NCI-H510A treated with DMSO at 0.1 percent for 48 hours (cell line): ENCODE data around the gene SLC16A3.
"Not testable (repeated sequence)": the region's sequence is repeated elsewhere in the genome, so short reads cannot be mapped to it uniquely, and the experiment has no call there.

Experiments
- DNase-seq: peaks from one replicate; lab custom pipeline; 2025; lab: John Stamatoyannopoulos, UW

Gene SLC16A3

GRCh38 chr17:82228842-82229697, at the start of gene SLC16A3:
Gene SLC16A3, plus strand, starts transcription at chr17:82229042. Its CDS starts 6,967 bp downstream, at chr17:82236009.
- no peak for DNase-seq

GRCh38 chr17:82179412-82179811, 49.4 kb upstream of the SLC16A3 start:
- no peak for DNase-seq

- no peak for DNase-seq
Observed at GRCh38 chr17:82179946-82180475, 48.8 kb upstream of the SLC16A3 start.

DNA sequence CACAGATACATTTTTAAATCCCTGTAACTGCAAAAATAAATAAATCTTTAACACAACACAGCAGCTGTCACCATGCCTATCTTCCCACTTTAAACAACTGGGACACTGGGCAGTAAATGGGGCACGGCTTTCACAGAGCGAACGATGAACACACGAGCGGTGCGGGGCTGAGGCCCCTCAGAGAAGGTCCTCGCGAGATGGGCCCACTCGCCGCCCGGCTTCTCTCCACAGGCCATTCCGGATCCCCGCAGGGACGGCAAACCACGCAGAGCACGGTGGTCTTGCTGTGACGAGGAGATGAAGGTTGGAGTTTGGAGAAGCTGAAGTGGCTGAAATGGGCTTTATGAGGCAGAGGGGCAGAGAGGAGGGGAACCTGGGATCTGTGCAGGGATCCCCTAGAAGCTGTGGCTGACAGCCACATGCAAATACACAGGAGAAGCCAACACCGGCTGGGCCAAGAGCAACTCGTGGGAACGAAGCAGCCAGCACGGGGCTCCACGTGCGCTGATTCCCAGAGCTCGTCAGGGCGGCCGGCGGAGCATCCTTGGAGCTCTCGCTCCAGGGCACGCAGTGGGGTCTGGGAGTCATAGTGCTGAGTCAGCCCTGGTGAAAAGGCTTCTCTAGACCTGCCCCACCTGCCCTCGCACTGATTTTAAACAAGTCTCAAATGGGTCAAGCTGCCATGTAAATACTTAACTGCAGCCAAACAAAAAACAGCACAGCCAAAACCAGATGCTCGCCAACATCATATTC, 47.9 kb upstream of the SLC16A3 start:
- no peak for DNase-seq

DNA sequence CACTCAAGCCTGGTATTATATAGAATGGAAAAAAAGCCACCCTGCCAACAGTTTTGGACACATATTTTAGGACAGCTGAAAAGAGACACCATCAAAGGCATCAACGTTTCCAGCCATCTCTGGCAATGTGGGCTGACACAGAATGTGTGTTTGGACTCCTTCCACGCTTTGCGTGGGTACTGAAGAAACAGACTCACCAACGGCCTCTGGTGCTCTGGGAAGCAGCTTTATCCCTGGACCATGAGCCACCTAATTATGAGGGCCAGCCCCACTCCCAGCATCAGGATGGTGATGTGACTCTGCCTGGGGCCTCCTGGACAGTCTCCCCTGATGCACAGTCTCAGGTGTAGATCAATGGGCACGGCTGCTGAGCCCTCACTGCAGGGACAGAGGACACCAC, 44.1 kb upstream of the SLC16A3 start:
- DNase-seq: no peak

DNA sequence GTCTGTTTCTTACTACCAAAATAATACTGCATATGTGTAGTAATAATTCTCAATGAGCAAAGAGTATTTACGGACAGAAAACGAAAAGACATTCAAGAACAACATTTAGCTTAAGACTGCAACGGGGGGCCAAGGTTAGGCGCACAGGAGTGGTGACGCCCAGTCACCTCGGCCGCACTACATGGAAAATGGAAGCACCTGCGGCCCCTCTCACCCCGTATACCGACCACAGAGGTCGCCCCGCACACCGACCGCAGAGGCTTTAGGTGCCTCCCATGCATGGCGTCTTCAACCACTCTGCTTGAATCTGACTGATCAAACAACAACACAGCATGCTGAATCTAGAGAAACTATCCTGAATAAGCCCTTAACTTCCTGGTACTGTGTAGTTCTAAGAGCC, 42.6 kb upstream of the SLC16A3 start:
- DNase-seq: no peak

DNA sequence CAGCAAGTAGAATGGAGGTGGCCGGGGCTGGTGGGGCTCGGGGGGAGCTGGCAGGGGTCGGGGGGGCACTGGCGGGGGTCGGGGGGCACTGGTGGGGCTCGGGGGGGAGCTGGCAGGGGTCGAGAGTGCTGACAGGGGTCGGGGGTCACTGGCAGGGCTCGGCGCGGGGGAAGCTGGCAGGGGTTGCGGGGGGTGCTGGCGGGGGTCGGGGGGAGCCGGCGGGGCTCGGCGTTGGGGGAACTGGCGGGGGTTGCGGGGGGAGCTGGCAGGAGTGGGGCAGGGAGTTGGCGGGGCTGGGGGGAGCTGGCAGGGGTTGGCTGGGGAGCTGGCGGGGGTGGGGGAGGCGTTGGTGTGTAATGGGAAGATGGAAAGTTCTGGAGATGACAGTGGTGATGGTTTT, 41.3 kb upstream of the SLC16A3 start:
- no peak for DNase-seq

DNA sequence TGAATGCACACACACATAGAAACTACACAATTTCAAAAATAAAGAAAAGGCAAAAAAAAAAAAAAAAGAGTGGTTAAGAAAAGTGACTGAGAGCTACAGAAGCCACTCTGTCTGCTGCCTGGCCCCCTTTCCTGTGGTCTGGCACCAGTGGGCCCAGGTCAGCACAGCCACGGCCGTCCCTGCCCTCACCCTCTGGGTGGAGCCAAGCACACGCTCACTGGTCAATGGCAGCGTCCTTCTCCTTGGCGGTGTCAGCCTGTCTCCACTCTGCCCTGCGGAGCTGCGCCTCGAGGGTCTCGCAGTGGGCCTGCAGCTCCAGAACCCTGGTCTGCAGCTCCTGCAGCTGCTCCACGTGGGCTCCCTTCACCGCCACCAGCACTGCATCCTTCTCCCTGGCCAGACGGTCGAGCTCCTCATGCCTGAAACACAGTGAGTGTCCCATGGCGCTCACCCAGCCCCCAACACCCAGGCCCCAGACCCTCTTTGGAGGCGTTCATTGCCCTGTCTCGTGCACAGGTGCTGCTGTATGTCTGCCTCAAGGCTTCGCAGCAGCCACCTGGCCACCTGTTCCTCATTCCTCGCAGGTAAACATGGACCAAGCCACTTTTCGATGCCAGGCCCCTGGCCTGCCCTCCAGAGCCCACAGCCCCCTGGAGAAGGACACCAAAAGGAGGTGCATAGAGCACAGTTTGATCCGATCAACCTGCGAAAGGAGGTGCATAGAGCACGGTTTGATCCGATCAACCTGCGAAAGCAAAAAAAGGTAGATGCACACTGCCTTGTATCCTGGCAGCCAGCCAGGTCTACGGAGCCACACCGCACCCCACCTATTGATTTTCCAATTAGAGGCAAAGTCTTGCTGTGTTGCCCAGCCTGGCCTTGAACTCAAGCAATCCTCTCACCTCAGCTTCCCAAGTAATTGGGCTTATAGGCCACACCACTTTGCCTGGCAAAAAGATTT, 40.6 kb upstream of the SLC16A3 start:
- peak; percentile 6 for DNase-seq

DNA sequence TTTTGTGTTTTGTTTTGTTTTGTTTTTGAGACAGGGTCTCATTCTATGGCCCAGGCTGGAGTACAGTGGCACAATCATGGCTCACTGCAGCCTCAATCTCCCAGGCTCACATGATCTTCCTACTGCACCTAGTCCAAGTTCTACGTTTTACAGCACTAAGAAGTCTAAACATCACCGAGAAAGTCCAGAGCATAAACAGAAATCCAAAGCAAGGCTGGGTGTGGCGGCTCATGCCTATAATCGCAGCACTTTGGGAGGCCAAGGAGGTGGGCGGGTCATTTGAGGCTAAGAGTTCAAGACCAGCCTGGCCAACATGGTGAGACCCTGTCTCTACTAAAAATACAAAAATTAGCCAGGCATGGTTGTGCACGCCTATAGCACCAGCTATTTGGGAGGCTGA, 35.8 kb upstream of the SLC16A3 start:
- DNase-seq: not testable (repeated sequence)

DNA sequence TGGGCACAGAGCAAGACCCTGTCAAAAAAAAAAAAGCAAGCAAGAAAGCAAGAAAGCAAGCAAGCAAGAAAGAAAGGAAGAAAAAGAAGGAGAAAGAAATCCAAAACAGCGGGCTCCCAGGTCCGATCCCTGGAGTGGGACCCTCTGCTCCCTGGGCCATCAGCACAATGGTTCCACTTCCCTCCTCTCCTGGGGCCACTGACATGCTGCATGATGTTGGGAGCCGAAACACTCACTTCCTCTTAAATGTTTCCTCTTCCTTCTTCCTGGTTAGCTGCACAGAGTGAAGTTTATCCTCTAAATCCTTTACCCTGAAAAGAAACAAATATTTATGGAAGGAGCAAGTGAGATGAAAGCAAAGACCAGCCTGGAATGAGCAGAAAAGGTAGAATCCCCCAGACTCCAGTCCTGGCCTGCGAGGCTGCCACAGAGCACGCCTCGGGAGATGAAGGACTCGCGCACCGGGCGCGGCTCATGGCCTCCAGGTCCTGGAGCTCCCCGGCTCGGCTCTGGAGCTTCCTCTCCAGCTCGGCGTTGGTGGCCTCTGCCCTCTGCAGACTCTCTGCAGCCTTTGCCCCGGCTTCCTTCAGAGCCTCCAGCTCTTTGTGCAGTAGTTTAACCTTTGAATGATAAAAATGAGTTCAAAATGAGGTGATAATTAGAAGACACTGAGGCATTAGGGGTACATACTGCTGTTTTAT, 35.2 kb upstream of the SLC16A3 start:
- DNase-seq: no peak

GRCh38 chr17:82194765-82195164, 34.1 kb upstream of the SLC16A3 start:
- DNase-seq: no peak

DNA sequence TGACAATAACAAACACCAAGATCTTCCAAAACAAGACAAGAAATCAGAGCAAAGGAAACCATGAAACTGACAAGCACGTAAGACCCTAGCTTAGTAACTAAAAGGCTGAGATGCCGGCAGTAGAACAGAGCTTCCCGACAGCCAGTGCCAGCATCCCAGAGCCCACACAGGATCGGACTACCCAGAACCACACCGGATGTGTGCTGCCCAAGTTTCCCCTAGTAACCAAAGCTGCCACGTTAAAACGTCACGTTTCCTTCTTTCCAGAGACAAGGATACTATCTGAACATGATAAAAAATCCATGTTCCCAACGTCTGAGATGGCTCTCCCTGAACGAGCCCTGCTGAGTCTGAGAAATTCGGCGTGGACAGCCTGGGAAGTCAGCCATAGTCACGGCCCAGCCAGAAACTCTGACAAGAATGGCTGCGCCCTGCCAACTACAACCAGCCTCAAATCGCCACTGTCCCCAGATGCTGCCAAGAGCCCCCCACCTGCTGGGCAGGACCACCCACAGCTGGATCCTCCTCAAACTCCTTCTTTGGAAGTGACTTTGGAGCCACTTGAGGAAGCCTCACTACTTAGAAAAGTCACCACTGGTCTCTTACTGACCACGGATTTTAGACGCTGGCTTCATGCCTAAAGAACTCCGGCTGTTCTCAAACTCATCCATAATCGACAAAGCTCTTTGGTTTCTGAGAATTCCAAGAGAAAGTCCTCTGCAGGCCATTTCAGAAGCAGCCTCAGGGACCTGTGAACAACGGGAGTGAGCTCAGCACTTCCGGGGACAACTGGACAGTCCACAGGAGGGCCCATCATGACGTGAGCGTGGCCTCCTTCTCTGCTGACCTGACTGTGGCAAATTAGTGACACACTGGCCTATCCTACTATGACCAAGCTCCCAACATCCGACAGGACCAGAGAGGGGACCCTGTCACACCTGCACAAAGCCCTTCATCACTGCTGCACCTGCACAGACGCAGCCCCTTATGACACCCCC, 32.9 kb upstream of the SLC16A3 start:
- DNase-seq: no peak

- no peak for DNase-seq
Observed at GRCh38 chr17:82198092-82198491, 30.8 kb upstream of the SLC16A3 start.

GRCh38 chr17:82199496-82199895, 29.3 kb upstream of the SLC16A3 start:
- no peak for DNase-seq

DNA sequence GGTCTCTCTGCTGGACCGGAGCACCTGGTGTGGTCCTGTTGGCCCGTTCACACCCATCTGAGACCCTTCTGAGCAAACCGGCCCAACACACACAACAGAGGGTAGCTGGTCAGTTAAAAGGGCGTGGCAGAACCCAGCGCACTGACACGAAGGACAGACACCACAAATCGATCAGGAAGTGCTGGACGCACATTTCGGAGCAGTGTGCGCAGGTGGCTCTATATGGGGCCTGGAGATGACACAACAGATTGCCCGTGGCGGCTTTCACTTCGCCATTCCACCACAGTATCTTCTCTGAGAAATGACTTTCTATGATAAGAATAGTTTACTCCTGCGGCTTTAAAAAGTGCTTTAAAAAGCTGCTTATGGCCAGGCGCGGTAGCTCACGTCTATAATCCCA, 28.7 kb upstream of the SLC16A3 start:
- no peak for DNase-seq

- DNase-seq: peak; percentile 10
Observed at GRCh38 chr17:82200743-82201497, 27.9 kb upstream of the SLC16A3 start.

- DNase-seq: peak; percentile 28
Observed at GRCh38 chr17:82201498-82201910, 27.3 kb upstream of the SLC16A3 start.

DNA sequence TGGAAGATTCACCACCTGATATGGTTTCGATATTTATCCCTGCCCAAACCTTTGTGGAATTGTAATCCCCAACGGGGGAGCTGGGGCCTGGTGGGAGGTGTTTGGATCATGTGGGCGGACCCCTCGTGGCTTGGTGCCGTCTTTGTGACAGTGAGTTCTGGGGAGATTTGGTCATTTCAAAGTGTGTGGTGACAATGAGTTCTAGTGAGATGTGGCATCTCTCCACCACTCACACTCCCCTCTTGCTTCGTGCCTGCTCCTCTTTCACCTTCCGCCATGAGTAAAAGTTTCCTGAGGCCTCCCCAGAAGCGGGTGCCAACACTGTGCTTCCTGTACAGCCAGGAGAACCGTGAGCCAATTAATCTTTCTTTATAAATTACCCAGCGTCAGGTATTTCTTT, 25.9 kb upstream of the SLC16A3 start:
- DNase-seq: no peak

GRCh38 chr17:82203920-82204319, 24.9 kb upstream of the SLC16A3 start:
- no peak for DNase-seq
